GM12892 (cell line): ENCODE results near the gene ANXA8.

Source experiments
- POLR2A ChIP-seq: IDR thresholded peaks from 2 replicates; pipeline ENCODE4 v1.6.1; 2011; ENCODE audit warnings: low read depth, low read length, control low read depth
- POLR2AphosphoS5 ChIP-seq: IDR thresholded peaks from 2 replicates; pipeline ENCODE4 v1.6.1; 2011; ENCODE audit warnings: low read depth, low read length, control low read depth
- TAF1 ChIP-seq: IDR thresholded peaks from 2 replicates; pipeline ENCODE4 v1.6.1; 2011; ENCODE audit warnings: low read depth, mild to moderate bottlenecking, control low read depth, low read length, borderline replicate concordance

DNA sequence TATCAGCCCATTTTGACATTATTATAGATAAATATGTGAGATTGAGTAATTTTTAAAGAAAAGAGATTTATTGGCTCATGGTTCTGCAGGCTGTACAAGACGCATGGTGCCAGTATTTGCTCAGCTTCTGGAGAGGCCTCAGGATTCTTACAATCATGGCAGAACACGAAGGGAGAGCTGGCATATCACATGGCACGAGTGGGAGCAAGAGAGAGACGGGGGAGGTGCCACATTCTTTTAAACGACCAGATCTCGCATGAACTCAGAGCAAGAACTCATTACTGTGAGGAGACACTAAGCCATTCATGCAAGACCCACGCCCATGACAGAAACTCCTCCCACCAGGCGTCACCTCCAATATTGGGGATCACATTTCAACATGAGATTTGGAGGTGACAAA is 59.7 kb downstream of the ANXA8 start:
- TF ChIP-seq POLR2A (no peak), POLR2AphosphoS5 (no peak), TAF1 (no peak)
